Breast epithelium (tissue), 3 donors: Measurements from ENCODE around the gene TRIM72.

Source experiments
- CTCF ChIP-seq, 3 donors: fragments of 450-650 bp; IDR thresholded peaks; one replicate each; pipeline ENCODE4 v1.5.1; 2016 to 2017; ENCODE audit warnings: antibody characterized with exemption in 3 of 3, mild to moderate bottlenecking in 3 of 3, moderate library complexity in 3 of 3
- POLR2AphosphoS5 ChIP-seq, 3 donors: sonication (generic); formaldehyde crosslinking; IDR thresholded peaks; one replicate each; pipeline ENCODE4 v1.6.1; 2017; ENCODE audit warnings: antibody characterized with exemption in 3 of 3

GRCh38 chr16:31276600-31276999 is 62.7 kb downstream of the TRIM72 start:
- TF ChIP-seq CTCF (IDR thresholded peaks at IDR 0.05) (no peak), POLR2AphosphoS5 (IDR thresholded peaks at IDR 0.05) (no peak)
